VCaP (cell line): ENCODE data around the gene FSD1L.

ENCODE experiments used
- H3K27ac ChIP-seq: fragments of 450-650 bp; 2 replicates; pipeline ENCODE4 v1.5.1; 2017
- TF ChIP-seq, protein P1 (sequence below): fragments of 450-650 bp; conservative IDR thresholded peaks from 2 replicates; pipeline ENCODE4 v1.5.1; 2017; ENCODE audit warnings: mild to moderate bottlenecking, moderate library complexity

FSD1L gene

DNA sequence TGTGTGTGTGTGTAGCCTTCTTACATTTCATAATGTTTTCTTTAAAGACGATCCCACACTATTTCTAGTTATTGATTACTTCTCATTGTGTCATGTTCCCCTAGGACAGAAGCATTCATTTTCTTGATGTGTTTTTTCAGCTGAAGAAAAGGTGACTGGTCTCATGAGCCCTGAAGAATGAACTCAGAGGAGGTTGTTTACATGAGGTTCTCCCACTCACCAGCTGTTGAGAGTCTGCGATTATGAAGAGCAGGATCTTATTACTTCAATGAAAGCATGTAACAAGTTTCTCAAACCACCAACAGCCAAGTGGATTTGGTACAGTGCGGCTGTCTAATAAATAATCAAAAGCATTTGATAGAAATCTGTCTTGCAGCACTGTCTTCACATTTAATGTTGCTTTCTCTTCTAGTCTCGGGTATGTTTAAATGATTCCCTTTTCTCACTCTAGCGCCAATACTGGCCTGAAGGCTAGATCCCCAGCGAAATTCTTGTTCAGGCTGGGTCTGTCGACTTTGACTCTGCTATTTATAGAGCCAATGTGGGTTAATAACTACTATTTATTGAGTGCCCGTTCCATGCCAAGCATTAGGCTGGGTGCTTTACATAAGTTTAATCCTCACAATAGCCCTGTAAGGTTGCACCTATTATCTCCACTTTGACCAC is 9.6 kb upstream of the FSD1L start:
- TF ChIP-seq, protein P1, sequence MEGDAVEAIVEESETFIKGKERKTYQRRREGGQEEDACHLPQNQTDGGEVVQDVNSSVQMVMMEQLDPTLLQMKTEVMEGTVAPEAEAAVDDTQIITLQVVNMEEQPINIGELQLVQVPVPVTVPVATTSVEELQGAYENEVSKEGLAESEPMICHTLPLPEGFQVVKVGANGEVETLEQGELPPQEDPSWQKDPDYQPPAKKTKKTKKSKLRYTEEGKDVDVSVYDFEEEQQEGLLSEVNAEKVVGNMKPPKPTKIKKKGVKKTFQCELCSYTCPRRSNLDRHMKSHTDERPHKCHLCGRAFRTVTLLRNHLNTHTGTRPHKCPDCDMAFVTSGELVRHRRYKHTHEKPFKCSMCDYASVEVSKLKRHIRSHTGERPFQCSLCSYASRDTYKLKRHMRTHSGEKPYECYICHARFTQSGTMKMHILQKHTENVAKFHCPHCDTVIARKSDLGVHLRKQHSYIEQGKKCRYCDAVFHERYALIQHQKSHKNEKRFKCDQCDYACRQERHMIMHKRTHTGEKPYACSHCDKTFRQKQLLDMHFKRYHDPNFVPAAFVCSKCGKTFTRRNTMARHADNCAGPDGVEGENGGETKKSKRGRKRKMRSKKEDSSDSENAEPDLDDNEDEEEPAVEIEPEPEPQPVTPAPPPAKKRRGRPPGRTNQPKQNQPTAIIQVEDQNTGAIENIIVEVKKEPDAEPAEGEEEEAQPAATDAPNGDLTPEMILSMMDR = no peak
- H3K27ac ChIP-seq = no peak overlapping the region

- H3K27ac ChIP-seq = no peak overlapping the region
- TF ChIP-seq, protein P1 = no peak
Measured at GRCh38 chr9:105439428-105439827, 8.4 kb upstream of the FSD1L start.

GRCh38 chr9:105441616-105442160 is 6.1 kb upstream of the FSD1L start:
- H3K27ac ChIP-seq = no peak overlapping the region
- TF ChIP-seq, protein P1 = no peak

DNA sequence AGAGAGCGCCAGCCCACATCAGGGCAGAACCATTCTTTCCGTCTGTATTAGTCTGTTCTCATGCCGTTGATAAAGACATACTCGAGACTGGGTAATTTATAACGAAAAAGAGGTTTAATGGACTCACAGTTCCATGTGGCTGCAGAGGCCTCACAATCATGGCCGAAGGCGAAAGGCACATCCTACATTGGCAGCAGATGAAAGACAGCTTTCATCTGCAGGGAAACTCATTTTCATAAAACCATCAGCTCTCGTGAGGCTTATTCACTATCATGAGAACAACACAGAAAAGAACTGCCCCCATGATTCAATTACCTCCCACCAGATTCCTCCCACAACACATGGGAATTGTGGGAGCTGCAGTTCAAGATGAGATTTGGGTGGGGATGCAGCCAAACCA is 4.7 kb upstream of the FSD1L start:
- no peak overlapping the region for H3K27ac ChIP-seq
- TF ChIP-seq, protein P1 = no peak

DNA sequence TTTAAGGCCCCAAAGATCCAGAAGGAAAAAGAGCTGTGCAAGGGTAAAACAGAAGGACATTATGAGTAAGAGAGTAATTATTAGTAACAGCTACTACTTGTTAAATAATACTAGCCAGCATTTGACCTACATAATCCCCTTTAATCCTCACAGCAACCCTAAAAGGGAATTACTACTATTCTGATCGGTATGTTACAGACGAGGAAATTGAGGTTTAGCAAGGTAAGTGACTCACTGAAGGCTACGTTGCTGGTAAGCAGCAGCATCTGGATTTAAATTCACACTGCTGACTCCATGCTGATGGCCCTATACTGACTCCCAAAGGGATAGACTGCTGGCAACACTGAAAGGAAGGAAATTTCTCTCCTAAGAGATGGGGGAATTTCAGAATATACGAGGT is 3.7 kb upstream of the FSD1L start:
- H3K27ac ChIP-seq = no peak overlapping the region
- TF ChIP-seq, protein P1 = no peak

DNA sequence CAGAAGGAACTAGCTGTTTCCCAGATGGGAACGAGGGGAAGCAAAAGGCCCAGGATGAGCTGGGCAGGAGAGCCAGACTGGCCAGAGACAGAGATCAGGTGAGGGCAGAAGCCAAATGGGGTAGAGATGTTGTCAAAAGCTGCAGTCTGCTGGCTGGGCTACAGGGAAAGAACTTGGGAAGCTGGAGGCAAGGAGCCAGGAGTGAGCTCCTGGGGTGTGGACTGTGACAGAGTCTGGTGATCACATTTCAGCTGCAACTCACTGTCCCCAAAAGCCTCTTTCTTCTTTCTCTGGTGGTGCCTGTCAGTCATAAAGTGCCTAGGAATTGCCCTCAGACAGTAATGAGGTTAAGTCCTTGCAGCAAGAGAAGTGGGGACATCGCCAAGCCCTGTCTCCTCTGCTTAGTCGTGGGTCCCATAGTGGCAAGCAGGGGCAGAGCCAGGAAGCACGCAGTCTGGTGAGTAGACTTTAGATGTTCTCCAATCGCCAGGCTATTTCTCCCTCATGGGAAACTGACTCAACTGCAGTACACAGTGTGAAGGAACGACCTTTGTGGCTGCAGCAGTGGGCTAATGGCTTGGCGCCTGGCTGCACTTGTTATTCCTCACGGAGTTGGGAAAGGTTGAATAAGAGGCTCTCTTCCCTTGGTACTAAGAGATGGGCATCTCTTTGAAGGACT is 2.5 kb upstream of the FSD1L start:
- TF ChIP-seq, protein P1 = no peak
- no peak overlapping the region for H3K27ac ChIP-seq

DNA sequence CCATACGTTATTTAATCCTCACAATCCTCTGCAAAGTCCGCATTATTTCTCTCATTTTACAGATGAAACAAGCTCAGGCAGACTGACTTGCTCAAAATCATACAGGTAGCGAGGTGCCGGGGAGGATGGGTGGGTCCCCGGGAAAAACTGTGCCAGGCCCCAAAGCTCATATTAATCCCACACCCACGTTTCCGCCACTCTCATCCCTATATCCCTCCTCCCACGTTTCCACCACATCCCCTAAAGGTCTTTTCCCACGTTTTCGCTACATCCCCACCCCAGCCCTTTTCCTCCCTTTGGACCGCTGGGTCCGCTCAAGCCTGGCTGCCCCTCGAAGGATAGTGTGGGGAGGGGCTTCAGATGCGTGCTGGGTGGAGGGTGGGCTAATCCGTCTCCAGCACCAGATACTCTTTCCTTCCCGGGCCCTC is 434 bp upstream of the FSD1L start:
- H3K27ac ChIP-seq = peak overlapping the region; percentile 63
- TF ChIP-seq, protein P1 = no peak
